ENCODE results near the gene LRBA.

The LRBA gene

DNA sequence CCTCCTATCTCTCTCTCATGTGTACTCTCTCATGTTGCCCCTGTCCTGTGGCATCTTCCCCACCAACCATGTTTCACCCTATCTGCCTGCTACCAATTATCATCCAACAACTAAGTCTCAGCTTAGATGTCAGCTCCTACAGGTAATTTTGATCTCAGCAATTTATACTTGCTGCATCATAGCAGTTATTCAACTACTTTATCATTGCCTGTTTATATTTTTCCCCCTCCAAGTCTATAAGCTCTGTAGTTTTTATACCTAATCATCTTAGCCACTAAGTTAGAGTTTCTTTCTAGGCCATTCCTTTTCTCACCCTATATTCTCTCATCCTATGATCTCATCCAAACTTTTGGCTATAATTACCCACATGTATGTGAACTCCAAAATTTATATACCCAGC is 382.4 kb downstream of the LRBA start:
- TF ChIP-seq, protein P1, sequence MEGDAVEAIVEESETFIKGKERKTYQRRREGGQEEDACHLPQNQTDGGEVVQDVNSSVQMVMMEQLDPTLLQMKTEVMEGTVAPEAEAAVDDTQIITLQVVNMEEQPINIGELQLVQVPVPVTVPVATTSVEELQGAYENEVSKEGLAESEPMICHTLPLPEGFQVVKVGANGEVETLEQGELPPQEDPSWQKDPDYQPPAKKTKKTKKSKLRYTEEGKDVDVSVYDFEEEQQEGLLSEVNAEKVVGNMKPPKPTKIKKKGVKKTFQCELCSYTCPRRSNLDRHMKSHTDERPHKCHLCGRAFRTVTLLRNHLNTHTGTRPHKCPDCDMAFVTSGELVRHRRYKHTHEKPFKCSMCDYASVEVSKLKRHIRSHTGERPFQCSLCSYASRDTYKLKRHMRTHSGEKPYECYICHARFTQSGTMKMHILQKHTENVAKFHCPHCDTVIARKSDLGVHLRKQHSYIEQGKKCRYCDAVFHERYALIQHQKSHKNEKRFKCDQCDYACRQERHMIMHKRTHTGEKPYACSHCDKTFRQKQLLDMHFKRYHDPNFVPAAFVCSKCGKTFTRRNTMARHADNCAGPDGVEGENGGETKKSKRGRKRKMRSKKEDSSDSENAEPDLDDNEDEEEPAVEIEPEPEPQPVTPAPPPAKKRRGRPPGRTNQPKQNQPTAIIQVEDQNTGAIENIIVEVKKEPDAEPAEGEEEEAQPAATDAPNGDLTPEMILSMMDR (IDR thresholded peaks at IDR 0.05; ENCODE audit: insufficient read depth, missing control alignments): no peak
- no peak for FAIRE-seq
- DNase-seq (ENCODE audit: insufficient read length, low spot score): no peak

DNA sequence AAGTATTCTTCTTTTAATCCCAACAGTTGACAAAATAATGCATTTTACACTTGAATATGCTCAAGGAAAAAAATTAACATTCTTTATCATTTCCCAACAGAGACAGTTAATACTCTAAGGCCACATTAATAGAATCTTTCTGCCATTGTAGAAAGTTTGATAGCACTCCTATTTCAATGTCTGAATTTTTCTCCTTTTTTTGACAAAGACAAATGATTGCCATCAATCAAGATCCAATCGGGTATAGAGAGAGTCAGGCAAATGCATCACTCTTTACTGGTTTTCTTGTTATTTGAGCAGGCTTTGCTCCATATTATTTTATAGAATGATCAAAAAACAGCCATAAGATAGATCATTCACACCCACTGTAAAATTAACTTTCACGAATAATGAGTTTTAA is 387.0 kb downstream of the LRBA start:
- FAIRE-seq (peak; percentile 56), DNase-seq (ENCODE audit: insufficient read length, low spot score) (no peak)
- TF ChIP-seq, protein P1 (IDR thresholded peaks at IDR 0.05; ENCODE audit: insufficient read depth, missing control alignments): no peak

DNA sequence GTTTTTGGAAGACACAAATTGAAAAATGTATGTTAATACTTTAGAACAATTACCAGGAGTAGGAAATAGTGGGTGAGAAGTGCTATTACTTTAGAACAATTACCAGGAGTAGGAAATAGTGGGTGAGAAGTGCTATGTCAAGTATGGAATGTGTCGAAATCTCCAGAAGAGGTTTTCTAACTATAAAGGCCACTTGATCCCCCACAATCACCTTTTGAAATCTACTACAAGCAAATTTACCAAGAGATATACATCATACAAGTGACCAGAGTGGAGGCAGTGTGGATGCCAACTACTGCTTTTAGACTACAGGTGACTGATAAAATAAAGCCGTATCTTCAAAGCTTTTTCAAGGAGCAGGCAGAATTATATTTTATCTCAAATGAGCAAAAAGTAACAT is 390.1 kb downstream of the LRBA start:
- FAIRE-seq (no peak), DNase-seq (ENCODE audit: insufficient read length, low spot score) (no peak)
- TF ChIP-seq, protein P1 (IDR thresholded peaks at IDR 0.05; ENCODE audit: insufficient read depth, missing control alignments): no peak

DNA sequence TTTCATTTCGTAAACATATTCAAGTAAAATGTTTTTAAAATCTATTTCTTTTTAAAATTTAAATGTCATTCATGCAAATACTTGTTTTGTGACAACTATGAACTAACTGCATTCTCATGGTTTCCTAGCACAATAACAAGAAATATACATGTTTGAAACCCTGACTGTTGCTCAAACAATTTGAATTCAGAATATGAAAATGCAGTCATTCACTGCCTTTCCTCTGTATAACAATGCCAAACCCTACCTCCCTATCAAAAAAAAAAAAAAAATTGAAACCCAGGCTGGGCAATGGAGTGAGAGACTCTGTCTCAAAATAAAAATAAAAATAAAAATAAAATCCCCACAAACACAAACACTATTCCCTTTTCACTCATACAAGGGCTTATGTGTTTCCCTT is 391.0 kb downstream of the LRBA start:
- FAIRE-seq: no peak
- TF ChIP-seq, protein P1 (IDR thresholded peaks at IDR 0.05; ENCODE audit: insufficient read depth, missing control alignments): no peak
- no peak for DNase-seq (ENCODE audit: insufficient read length, low spot score)

DNA sequence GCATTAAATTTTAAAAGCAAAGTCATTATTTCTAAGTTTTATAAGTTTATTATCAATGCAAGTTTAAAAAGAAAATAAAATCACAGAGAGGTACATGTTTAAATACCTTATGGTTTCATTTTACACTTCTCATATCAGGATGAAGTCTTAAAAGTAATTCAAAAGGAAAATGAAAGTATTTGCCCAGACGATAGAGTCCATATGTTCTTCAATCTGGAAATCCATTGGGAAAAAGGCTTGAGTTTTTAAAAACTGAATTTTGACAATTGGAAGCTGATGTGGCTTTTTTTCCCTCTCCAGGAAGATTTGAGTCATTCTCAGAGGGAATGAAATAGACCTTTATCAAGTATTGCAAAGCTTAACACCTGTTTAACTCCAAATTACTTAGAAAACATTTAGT is 396.0 kb downstream of the LRBA start:
- no peak for FAIRE-seq
- TF ChIP-seq, protein P1 (IDR thresholded peaks at IDR 0.05; ENCODE audit: insufficient read depth, missing control alignments): no peak
- no peak for DNase-seq (ENCODE audit: insufficient read length, low spot score)

DNA sequence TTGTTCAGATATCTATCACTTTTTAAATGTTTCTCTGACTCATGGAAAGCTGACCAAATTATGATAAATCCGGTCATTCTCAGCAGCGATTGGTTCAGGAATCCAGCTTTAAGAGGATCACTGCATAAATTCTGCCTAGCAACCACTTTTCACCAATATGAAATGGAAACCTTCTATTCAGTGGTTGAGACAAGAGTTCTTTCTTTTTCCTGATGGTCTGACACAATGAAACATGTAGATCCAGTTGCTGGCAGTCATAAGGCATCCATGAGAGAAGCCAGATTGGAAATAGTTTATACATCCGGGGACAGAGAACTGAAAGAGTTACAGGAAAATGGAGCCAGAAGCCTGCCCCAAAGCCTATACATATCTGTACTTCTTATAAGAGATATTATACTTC is 406.0 kb downstream of the LRBA start:
- TF ChIP-seq, protein P1 (IDR thresholded peaks at IDR 0.05; ENCODE audit: insufficient read depth, missing control alignments): no peak
- DNase-seq (ENCODE audit: insufficient read length, low spot score) (no peak), FAIRE-seq (no peak)

DNA sequence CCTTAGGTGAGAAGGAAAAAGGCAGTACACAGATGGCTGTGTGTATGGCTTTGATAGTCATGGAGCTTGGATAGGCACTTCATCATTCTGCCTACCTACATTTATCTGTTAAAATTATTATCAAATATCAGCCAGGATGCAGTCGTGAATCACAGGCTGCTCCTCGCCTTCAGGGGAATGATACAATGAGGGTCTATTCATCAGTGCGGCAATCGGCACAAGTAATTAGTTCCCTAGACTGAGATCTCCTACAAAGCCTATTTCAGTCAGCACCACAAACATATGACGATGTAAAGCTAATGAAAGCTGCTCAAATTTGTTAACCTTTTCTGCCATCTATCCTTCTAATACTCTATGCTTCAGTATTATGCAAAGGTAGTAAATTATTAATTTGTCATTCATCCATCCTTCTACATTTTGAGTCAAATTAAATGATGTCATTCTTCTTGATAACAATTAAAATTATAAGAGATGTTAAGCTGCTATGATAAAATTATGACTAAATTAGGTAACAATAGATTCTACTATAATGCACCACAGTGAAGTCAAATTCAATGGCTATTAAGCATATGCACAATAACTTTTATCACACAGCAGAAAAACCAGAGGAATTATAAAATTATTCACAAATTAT is 414.2 kb downstream of the LRBA start:
- DNase-seq (ENCODE audit: insufficient read length, low spot score) (no peak), FAIRE-seq (peak; percentile 93)
- TF ChIP-seq, protein P1 (IDR thresholded peaks at IDR 0.05; ENCODE audit: insufficient read depth, missing control alignments): no peak
